Karpas-422 (cell line): Measurements from ENCODE around the gene CDH5. TPM values are rescaled to one million over a fixed set of nuclear protein-coding genes. Genes with fewer than 3 reads are reported as not detected.

Experiments
- DNase-seq: peaks from one replicate; pipeline ENCODE4 v3.0.0-alpha.2; 2015
- H2AFZ ChIP-seq: fragments of 200-600 bp; sonication (generic); 2 replicates; pipeline ENCODE4 v1.6.1; 2014; ENCODE audit warnings: antibody characterized with exemption, low read length, mixed read lengths
- H3K27ac ChIP-seq: fragments of 200-600 bp; sonication (generic); 2 replicates; pipeline ENCODE4 v1.5.1; 2014; ENCODE audit warnings: mild to moderate bottlenecking, low read length, moderate library complexity
- H3K27me3 ChIP-seq: fragments of 200-600 bp; sonication (generic); 2 replicates; pipeline ENCODE4 v1.6.1; 2014; ENCODE audit warnings: low read length, mixed read lengths
- H3K36me3 ChIP-seq: fragments of 200-600 bp; sonication (generic); 2 replicates; pipeline ENCODE4 v1.6.1; 2014; ENCODE audit warnings: low read length, mixed read lengths; ENCODE audit not compliant: insufficient read depth
- H3K4me1 ChIP-seq: fragments of 200-600 bp; sonication (generic); 2 replicates; pipeline ENCODE4 v1.6.1; 2014; ENCODE audit warnings: mild to moderate bottlenecking, low read length, mixed read lengths
- H3K4me2 ChIP-seq: fragments of 200-600 bp; sonication (generic); 2 replicates; pipeline ENCODE4 v1.6.1; 2014; ENCODE audit warnings: low read length, low read depth, mild to moderate bottlenecking; ENCODE audit not compliant: poor library complexity, severe bottlenecking
- H3K4me3 ChIP-seq: fragments of 200-600 bp; sonication (generic); 2 replicates; pipeline ENCODE4 v1.5.1; 2014; ENCODE audit warnings: mild to moderate bottlenecking, antibody characterized with exemption, low read length, mixed read lengths
- H3K79me2 ChIP-seq: fragments of 200-600 bp; sonication (generic); 2 replicates; pipeline ENCODE4 v1.6.1; 2014; ENCODE audit warnings: mild to moderate bottlenecking, low read length, mixed read lengths
- H3K9ac ChIP-seq: fragments of 200-600 bp; sonication (generic); 2 replicates; pipeline ENCODE4 v1.6.0; 2014; ENCODE audit warnings: low read length
- H3K9me2 ChIP-seq: fragments of 200-600 bp; sonication (generic), shearing (Covaris generic); replicated peaks from 2 replicates; pipeline ENCODE4 v1.6.0; 2014; ENCODE audit warnings: mild to moderate bottlenecking, low read length, moderate library complexity; ENCODE audit not compliant: insufficient read depth
- H3K9me3 ChIP-seq: fragments of 300-700, 200-600 bp; sonication (generic); 2 replicates; pipeline ENCODE4 v1.6.1; 2014; ENCODE audit warnings: low read length, mixed read lengths
- H4K20me1 ChIP-seq: fragments of 200-600 bp; sonication (generic); 2 replicates; pipeline ENCODE4 v1.6.1; 2014; ENCODE audit warnings: mild to moderate bottlenecking, antibody characterized with exemption, low read length, low read depth; ENCODE audit not compliant: insufficient read depth
- total RNA-seq: library from RNA; depleted of rRNA; stranded (reverse); fragments of >200 nt; shearing (Covaris generic); gene quantifications from 2 replicates; pipeline ENCODE4 v1.2.3, GENCODE V29; 2014; ENCODE audit warnings: low replicate concordance

The CDH5 gene
- total RNA-seq, 1 experiment from 2014 or later, result not detected

- no peak overlapping the region for H3K4me2 ChIP-seq
- DNase-seq, result no peak
- H3K27ac ChIP-seq, result no peak overlapping the region
- no peak overlapping the region for H3K4me3 ChIP-seq
- no peaks in the 10 kb centered on the region for H3K36me3 ChIP-seq
- H3K9ac ChIP-seq, result no peak overlapping the region
- no peaks in the 10 kb centered on the region for H3K9me3 ChIP-seq
- H3K4me1 ChIP-seq, result no peaks in the 10 kb centered on the region
- no peaks in the 10 kb centered on the region for H3K9me2 ChIP-seq
- H3K79me2 ChIP-seq, result no peaks in the 10 kb centered on the region
- no peak overlapping the region for H2AFZ ChIP-seq
- H3K27me3 ChIP-seq, result no peaks in the 10 kb centered on the region
- H4K20me1 ChIP-seq, result 0 out of 2 replicates have a peak, but pooled peaks cover 3% of the 10 kb centered on the region
Measured at GRCh38 chr16:66359012-66359411, 7.5 kb upstream of the CDH5 start.

GRCh38 chr16:66359811-66360608, 6.5 kb upstream of the CDH5 start:
- no peaks in the 10 kb centered on the region for H3K9me3 ChIP-seq
- no peaks in the 10 kb centered on the region for H3K79me2 ChIP-seq
- H3K9me2 ChIP-seq, result no peaks in the 10 kb centered on the region
- no peak overlapping the region for H3K27ac ChIP-seq
- no peak overlapping the region for H3K4me3 ChIP-seq
- H3K36me3 ChIP-seq, result no peaks in the 10 kb centered on the region
- H3K4me2 ChIP-seq, result no peak overlapping the region
- no peak for DNase-seq
- H3K9ac ChIP-seq, result no peak overlapping the region
- 0 out of 2 replicates have a peak, but pooled peaks cover 3% of the 10 kb centered on the region for H4K20me1 ChIP-seq
- no peaks in the 10 kb centered on the region for H3K4me1 ChIP-seq
- H3K27me3 ChIP-seq, result no peaks in the 10 kb centered on the region
- H2AFZ ChIP-seq, result no peak overlapping the region

GRCh38 chr16:66360624-66361324, 5.7 kb upstream of the CDH5 start:
- Histone ChIP-seq H3K4me3 (no peak overlapping the region), H3K9me3 (no peaks in the 10 kb centered on the region), H3K36me3 (no peaks in the 10 kb centered on the region), H3K4me1 (no peaks in the 10 kb centered on the region), H3K27me3 (no peaks in the 10 kb centered on the region), H3K9me2 (no peaks in the 10 kb centered on the region), H3K27ac (no peak overlapping the region), H2AFZ (no peak overlapping the region), H3K4me2 (no peak overlapping the region), H3K9ac (no peak overlapping the region), H3K79me2 (no peaks in the 10 kb centered on the region), H4K20me1 (0 out of 2 replicates have a peak, but pooled peaks cover 3% of the 10 kb centered on the region)
- DNase-seq, result no peak

GRCh38 chr16:66361604-66362135, 4.8 kb upstream of the CDH5 start:
- Histone ChIP-seq H3K36me3 (no peaks in the 10 kb centered on the region), H2AFZ (no peak overlapping the region), H3K9ac (no peak overlapping the region), H3K4me3 (no peak overlapping the region), H3K4me2 (no peak overlapping the region), H3K27ac (no peak overlapping the region), H3K9me2 (no peaks in the 10 kb centered on the region), H3K4me1 (no peaks in the 10 kb centered on the region), H3K9me3 (no peaks in the 10 kb centered on the region), H4K20me1 (0 out of 2 replicates have a peak, but pooled peaks cover 3% of the 10 kb centered on the region), H3K79me2 (no peaks in the 10 kb centered on the region), H3K27me3 (no peaks in the 10 kb centered on the region)
- no peak for DNase-seq

- no peak overlapping the region for H2AFZ ChIP-seq
- H3K4me2 ChIP-seq, result no peak overlapping the region
- H3K27ac ChIP-seq, result no peak overlapping the region
- no peaks in the 10 kb centered on the region for H3K9me2 ChIP-seq
- H3K9me3 ChIP-seq, result no peaks in the 10 kb centered on the region
- no peaks in the 10 kb centered on the region for H3K36me3 ChIP-seq
- 0 out of 2 replicates have a peak, but pooled peaks cover 3% of the 10 kb centered on the region for H4K20me1 ChIP-seq
- no peaks in the 10 kb centered on the region for H3K79me2 ChIP-seq
- no peak overlapping the region for H3K4me3 ChIP-seq
- H3K9ac ChIP-seq, result no peak overlapping the region
- no peaks in the 10 kb centered on the region for H3K4me1 ChIP-seq
- no peaks in the 10 kb centered on the region for H3K27me3 ChIP-seq
- DNase-seq, result no peak
Measured at GRCh38 chr16:66363211-66363777, 3.2 kb upstream of the CDH5 start.

GRCh38 chr16:66364117-66364958, 2.2 kb upstream of the CDH5 start:
- Histone ChIP-seq H3K9me2 (no peaks in the 10 kb centered on the region), H3K9ac (no peak overlapping the region)

GRCh38 chr16:66364959-66365306, 1.6 kb upstream of the CDH5 start:
- Histone ChIP-seq H3K4me1 (no peaks in the 10 kb centered on the region), H4K20me1 (0 out of 2 replicates have a peak, but pooled peaks cover 3% of the 10 kb centered on the region), H3K9me3 (no peaks in the 10 kb centered on the region), H3K36me3 (no peaks in the 10 kb centered on the region), H3K4me2 (no peak overlapping the region), H2AFZ (no peak overlapping the region), H3K27ac (no peak overlapping the region), H3K4me3 (no peak overlapping the region), H3K9me2 (no peaks in the 10 kb centered on the region), H3K27me3 (no peaks in the 10 kb centered on the region), H3K9ac (no peak overlapping the region), H3K79me2 (no peaks in the 10 kb centered on the region)
- DNase-seq, result no peak

More at GRCh38 chr16:66364117-66364958, 2.2 kb upstream of the CDH5 start:
- no peaks in the 10 kb centered on the region for H3K9me3 ChIP-seq
- H3K27ac ChIP-seq, result no peak overlapping the region
- H3K79me2 ChIP-seq, result no peaks in the 10 kb centered on the region
- H3K36me3 ChIP-seq, result no peaks in the 10 kb centered on the region
- H3K4me3 ChIP-seq, result no peak overlapping the region
- H4K20me1 ChIP-seq, result 0 out of 2 replicates have a peak, but pooled peaks cover 3% of the 10 kb centered on the region
- DNase-seq, result no peak
- no peaks in the 10 kb centered on the region for H3K4me1 ChIP-seq
- no peak overlapping the region for H3K4me2 ChIP-seq
- H2AFZ ChIP-seq, result no peak overlapping the region
- H3K27me3 ChIP-seq, result no peaks in the 10 kb centered on the region
